Measurements from ENCODE around the gene GCHFR.

Gene GCHFR

GRCh38 chr15:40747685-40748631, 15.9 kb upstream of the GCHFR start:
- ChIA-PET POLR2A (no interaction called here), CTCF (interaction anchor here (0.6 to 3.2 kb wide), 6 partner anchors 18 to 335 kb away, joined by 3 to 16 read pairs (median 6); no protein-coding TSS in a partner anchor)
- no peak for TF ChIP-seq ZNF280C (tag by site-specific recombination; IDR thresholded peaks at IDR 0.05)
- TF ChIP-seq ZBTB11 (tag by site-specific recombination; conservative IDR thresholded peaks at IDR 0.05; ENCODE audit: low read depth): no peak
- peak; percentile 66 for TF ChIP-seq ZNF121 (tag by site-specific recombination; IDR thresholded peaks at IDR 0.05)
- peaks cover 8 to 59% of the 10 kb centered on the region in 2 experiments; a peak in 2 of 3 replicates for H3K36me3 ChIP-seq (ENCODE audit: control insufficient read depth in 2 of 2, insufficient read depth in 1 of 2, low read length in 2 of 2)
- H3K27ac ChIP-seq (ENCODE audit: extremely low read depth, low read depth, low read length): no peak overlapping the region
- no peak overlapping the region for H3K4me3 ChIP-seq (ENCODE audit: low read depth, low read length)
- H3K9me3 ChIP-seq (ENCODE audit: control insufficient read depth, insufficient read depth, low read depth, low read length): no peaks in the 10 kb centered on the region
- no peaks in the 10 kb centered on the region for H3K4me1 ChIP-seq (ENCODE audit: control insufficient read depth, insufficient read depth, low read length)

- POLR2A ChIA-PET: interaction anchor here (0.8 kb wide), 1 partner anchor 88 kb away, joined by 3 read pairs; no protein-coding TSS in a partner anchor
- Histone ChIP-seq H3K27ac (ENCODE audit: extremely low read depth, low read depth, low read length) (no peak overlapping the region), H3K9me3 (ENCODE audit: control insufficient read depth, insufficient read depth, low read depth, low read length) (no peaks in the 10 kb centered on the region), H3K4me1 (ENCODE audit: control insufficient read depth, insufficient read depth, low read length) (no peaks in the 10 kb centered on the region), H3K4me3 (ENCODE audit: low read depth, low read length) (no peak overlapping the region), H3K36me3 (ENCODE audit: control insufficient read depth in 2 of 2, insufficient read depth in 1 of 2, low read length in 2 of 2) (peaks cover 5 to 47% of the 10 kb centered on the region in 2 experiments; a peak in 2 of 3 replicates)
- CTCF ChIA-PET: interaction anchor here (0.6 kb wide), 2 partner anchors 35 to 51 kb away, joined by 3 read pairs; no protein-coding TSS in a partner anchor
- TF ChIP-seq ZSCAN16 (tag by site-specific recombination; IDR thresholded peaks at IDR 0.05) (no peak), ZNF121 (tag by site-specific recombination; IDR thresholded peaks at IDR 0.05) (peak; percentile 98)
Measured at GRCh38 chr15:40749151-40749630, 14.7 kb upstream of the GCHFR start.

- ChIA-PET CTCF (interaction anchor here (0.5 to 0.7 kb wide), 2 partner anchors 141 to 222 kb away, joined by 3 read pairs; no protein-coding TSS in a partner anchor), POLR2A (no interaction called here)
- peaks cover 5 to 33% of the 10 kb centered on the region in 2 experiments; a peak in 2 of 3 replicates for H3K36me3 ChIP-seq (ENCODE audit: control insufficient read depth in 2 of 2, insufficient read depth in 1 of 2, low read length in 2 of 2)
- no peak overlapping the region for H3K27ac ChIP-seq (ENCODE audit: extremely low read depth, low read depth, low read length)
- H3K4me1 ChIP-seq (ENCODE audit: control insufficient read depth, insufficient read depth, low read length): no peaks in the 10 kb centered on the region
- H3K9me3 ChIP-seq (ENCODE audit: control insufficient read depth, insufficient read depth, low read depth, low read length): no peaks in the 10 kb centered on the region
- H3K4me3 ChIP-seq (ENCODE audit: low read depth, low read length): no peak overlapping the region
- TF ChIP-seq ZNF558 (tag by site-specific recombination; IDR thresholded peaks at IDR 0.05) (no peak), ZNF335 (tag by site-specific recombination; conservative IDR thresholded peaks at IDR 0.05) (no peak), ZNF596 (tag by site-specific recombination; IDR thresholded peaks at IDR 0.05) (no peak), ZNF202 (tag by site-specific recombination; IDR thresholded peaks at IDR 0.05; ENCODE audit: borderline replicate concordance) (no peak), ZNF624 (tag by site-specific recombination; IDR thresholded peaks at IDR 0.05) (no peak), GLI2 (tag by site-specific recombination; IDR thresholded peaks at IDR 0.05; ENCODE audit: borderline replicate concordance, low read depth) (no peak), ZSCAN18 (tag by site-specific recombination; IDR thresholded peaks at IDR 0.05) (no peak), PRDM6 (tag by site-specific recombination; IDR thresholded peaks at IDR 0.05) (no peak), INSM2 (tag by site-specific recombination; IDR thresholded peaks at IDR 0.05) (no peak), ZNF768 (tag by site-specific recombination; IDR thresholded peaks at IDR 0.05) (no peak), ZNF423 (tag by site-specific recombination; IDR thresholded peaks at IDR 0.05) (no peak), GLIS1 (tag by site-specific recombination; IDR thresholded peaks at IDR 0.05) (no peak), MEIS1 (CRISPR knock-in tag; IDR thresholded peaks at IDR 0.05; ENCODE audit: borderline replicate concordance) (no peak), ZBTB48 (tag by site-specific recombination; IDR thresholded peaks at IDR 0.05) (no peak)
Measured at GRCh38 chr15:40750885-40751284, 13.0 kb upstream of the GCHFR start.

Data from HEK293 (cell line).